ENCODE data around the gene CNN1. TPM values are rescaled to one million over a fixed set of nuclear protein-coding genes. Genes with fewer than 3 reads are reported as not detected.

CNN1 gene
- total and polyA plus RNA-seq, 9 donors, result 40.4 to 144 (median 72.4) TPM

GRCh38 chr19:11528551-11529341 lies 9.9 kb upstream of the CNN1 start, which contains the start of gene ECSIT:
TSS of gene ECSIT (minus strand) at chr19:11529134. CDS start at chr19:11519170, 9,964 bp downstream.
- WGBS (ENCODE audit: insufficient coverage), result under 1% methylated on average over 45 of the region's 47 CpGs
- DNase-seq, result peak; percentile 99
- peaks cover 15% of the 10 kb centered on the region for H3K4me1 ChIP-seq (ENCODE audit: control insufficient read depth, insufficient read depth, low read length)
- no peaks in the 10 kb centered on the region for H3K27me3 ChIP-seq (ENCODE audit: control insufficient read depth, insufficient read depth, low read length)
- peak within 1 kb of the TSS; percentile 95 for H3K27ac ChIP-seq (ENCODE audit: low read length)
- H3K4me3 ChIP-seq (ENCODE audit: low read length), result peak within 1 kb of the TSS; percentile 95
- no peaks in the 10 kb centered on the region for H3K36me3 ChIP-seq (ENCODE audit: control insufficient read depth, insufficient read depth, low read length)
- H3K9me3 ChIP-seq (replicated peaks; ENCODE audit: control insufficient read depth, low read depth, low read length), result no peaks in the 10 kb centered on the region

DNA sequence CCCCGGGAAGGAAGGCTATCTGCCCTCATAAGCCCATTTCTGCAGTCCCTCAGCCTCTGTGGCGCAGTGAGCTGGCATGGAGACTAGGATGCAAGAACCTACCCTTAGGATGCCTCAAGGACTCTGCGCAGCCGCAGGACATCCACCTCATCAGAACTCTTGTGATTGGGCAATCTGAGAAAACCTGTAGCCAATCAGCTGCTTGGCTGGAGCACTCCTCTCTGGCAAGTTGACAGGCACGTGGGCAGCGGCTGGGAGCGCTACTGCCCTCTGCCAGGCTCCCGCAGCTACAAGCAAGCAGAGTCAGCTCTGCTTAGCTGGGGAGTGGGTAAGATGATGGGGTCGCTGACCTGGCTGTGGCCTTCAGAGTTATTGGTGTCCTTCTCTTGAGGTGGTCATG lies 8.2 kb upstream of the CNN1 start:
- DNase-seq, result peak; percentile 74
- Histone ChIP-seq H3K27me3 (ENCODE audit: control insufficient read depth, insufficient read depth, low read length) (no peaks in the 10 kb centered on the region), H3K36me3 (ENCODE audit: control insufficient read depth, insufficient read depth, low read length) (no peaks in the 10 kb centered on the region), H3K9me3 (replicated peaks; ENCODE audit: control insufficient read depth, low read depth, low read length) (no peaks in the 10 kb centered on the region), H3K4me1 (ENCODE audit: control insufficient read depth, insufficient read depth, low read length) (peaks cover 16% of the 10 kb centered on the region), H3K4me3 (ENCODE audit: low read length) (no peak overlapping the region), H3K27ac (ENCODE audit: low read length) (no peak overlapping the region)
- WGBS (ENCODE audit: insufficient coverage), result 15% methylated on average over 5 of the region's 9 CpGs

GRCh38 chr19:11534538-11534937 lies 4.1 kb upstream of the CNN1 start:
- no peaks in the 10 kb centered on the region for H3K9me3 ChIP-seq (replicated peaks; ENCODE audit: control insufficient read depth, low read depth, low read length)
- H3K4me1 ChIP-seq (ENCODE audit: control insufficient read depth, insufficient read depth, low read length), result peaks cover 25% of the 10 kb centered on the region
- H3K27me3 ChIP-seq (ENCODE audit: control insufficient read depth, insufficient read depth, low read length), result peaks cover 8% of the 10 kb centered on the region
- 64% methylated on average over 1 of the region's 1 CpG for WGBS (ENCODE audit: insufficient coverage)
- H3K4me3 ChIP-seq (ENCODE audit: low read length), result no peak overlapping the region
- H3K27ac ChIP-seq (ENCODE audit: low read length), result no peak overlapping the region
- no peaks in the 10 kb centered on the region for H3K36me3 ChIP-seq (ENCODE audit: control insufficient read depth, insufficient read depth, low read length)
- no peak for DNase-seq

GRCh38 chr19:11534948-11535347 lies 3.7 kb upstream of the CNN1 start:
- no peaks in the 10 kb centered on the region for H3K9me3 ChIP-seq (replicated peaks; ENCODE audit: control insufficient read depth, low read depth, low read length)
- peaks cover 9% of the 10 kb centered on the region for H3K27me3 ChIP-seq (ENCODE audit: control insufficient read depth, insufficient read depth, low read length)
- H3K36me3 ChIP-seq (ENCODE audit: control insufficient read depth, insufficient read depth, low read length), result no peaks in the 10 kb centered on the region
- H3K27ac ChIP-seq (ENCODE audit: low read length), result no peak overlapping the region
- DNase-seq, result peak; percentile 50
- H3K4me3 ChIP-seq (ENCODE audit: low read length), result no peak overlapping the region
- H3K4me1 ChIP-seq (ENCODE audit: control insufficient read depth, insufficient read depth, low read length), result peaks cover 29% of the 10 kb centered on the region
- WGBS (ENCODE audit: insufficient coverage), result 55% methylated on average over 2 of the region's 5 CpGs

GRCh38 chr19:11535792-11536595 lies 2.7 kb upstream of the CNN1 start:
- Histone ChIP-seq H3K4me1 (ENCODE audit: control insufficient read depth, insufficient read depth, low read length) (peaks cover 36% of the 10 kb centered on the region), H3K4me3 (ENCODE audit: low read length) (peak overlapping the region; percentile 43), H3K27me3 (ENCODE audit: control insufficient read depth, insufficient read depth, low read length) (peaks cover 13% of the 10 kb centered on the region), H3K36me3 (ENCODE audit: control insufficient read depth, insufficient read depth, low read length) (no peaks in the 10 kb centered on the region), H3K9me3 (replicated peaks; ENCODE audit: control insufficient read depth, low read depth, low read length) (no peaks in the 10 kb centered on the region), H3K27ac (ENCODE audit: low read length) (peak overlapping the region; percentile 80)
- 2% methylated on average over 40 of the region's 54 CpGs for WGBS (ENCODE audit: insufficient coverage)
- peak; percentile 88 for DNase-seq

DNA sequence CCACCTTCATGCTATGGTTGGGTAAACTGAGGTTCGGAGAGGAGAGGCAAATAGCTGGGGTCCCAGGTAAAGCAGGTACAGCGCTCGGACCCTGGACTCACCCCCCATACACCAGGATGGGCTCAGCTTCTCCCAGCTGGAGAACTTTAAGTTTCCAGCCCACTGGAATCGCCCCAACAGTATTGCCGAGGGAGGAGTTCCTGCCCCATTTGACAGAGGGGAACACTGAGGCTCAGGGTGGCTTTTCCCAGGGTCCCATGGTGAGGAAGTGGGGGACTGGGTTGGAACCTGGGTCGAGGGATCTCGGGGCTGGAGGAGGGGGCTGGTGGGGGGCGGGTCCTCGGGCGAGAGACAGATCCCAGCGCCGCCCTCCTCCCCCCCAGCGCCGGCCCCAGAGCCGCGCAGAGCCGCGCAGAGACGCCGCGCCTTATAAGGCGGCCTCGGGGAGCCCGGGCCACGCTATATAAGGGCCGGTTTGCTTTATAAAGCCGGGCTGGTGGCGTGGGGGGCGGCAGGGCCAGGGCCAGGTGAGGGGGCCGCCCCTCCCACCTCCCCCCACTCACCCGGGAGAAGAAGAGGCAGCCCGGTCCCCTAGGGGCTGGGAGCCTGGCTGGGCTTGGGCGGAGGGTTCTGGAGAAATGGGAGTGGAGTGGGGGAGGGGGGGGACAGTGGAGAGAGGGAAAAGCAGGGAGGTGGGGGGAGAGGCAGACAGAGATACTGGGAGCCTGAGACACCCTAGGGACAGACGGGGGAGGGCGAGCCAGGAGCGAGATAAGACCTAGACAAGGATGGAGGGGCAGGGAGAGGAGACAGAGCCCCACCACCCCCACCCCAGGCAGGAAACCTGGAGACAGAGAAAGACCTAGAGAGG lies 1.1 kb downstream of the CNN1 start:
- Histone ChIP-seq H3K4me3 (ENCODE audit: low read length) (peak overlapping the region; percentile 39), H3K9me3 (replicated peaks; ENCODE audit: control insufficient read depth, low read depth, low read length) (no peaks in the 10 kb centered on the region), H3K4me1 (ENCODE audit: control insufficient read depth, insufficient read depth, low read length) (peaks cover 36% of the 10 kb centered on the region), H3K27me3 (ENCODE audit: control insufficient read depth, insufficient read depth, low read length) (peaks cover 13% of the 10 kb centered on the region), H3K27ac (ENCODE audit: low read length) (peak overlapping the region; percentile 78), H3K36me3 (ENCODE audit: control insufficient read depth, insufficient read depth, low read length) (no peaks in the 10 kb centered on the region)
- peak; percentile 52 for DNase-seq
- 70% methylated on average over 2 of the region's 36 CpGs for WGBS (ENCODE audit: insufficient coverage)

DNA sequence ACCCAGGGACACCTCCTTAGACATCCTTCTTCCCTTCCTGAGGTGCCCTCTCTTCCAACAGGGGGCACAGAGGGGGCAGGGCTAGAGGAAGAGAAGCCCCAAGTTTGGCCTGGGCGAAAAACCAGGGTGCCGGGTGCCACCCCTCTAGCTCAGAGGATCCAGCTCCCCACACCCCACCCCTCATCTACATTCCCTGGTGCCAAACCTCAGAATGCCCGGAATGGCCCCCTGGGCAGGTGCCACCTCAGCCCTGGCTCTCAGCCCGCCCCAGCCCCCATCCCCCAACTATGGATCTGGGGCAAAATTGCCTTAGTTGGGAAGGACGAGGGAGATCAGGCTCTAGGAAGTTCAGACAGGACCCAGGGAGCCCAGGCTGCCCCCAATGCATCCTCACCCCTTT lies 2.0 kb downstream of the CNN1 start:
- WGBS (ENCODE audit: insufficient coverage), result 80% methylated on average over 1 of the region's 5 CpGs
- peaks cover 33% of the 10 kb centered on the region for H3K4me1 ChIP-seq (ENCODE audit: control insufficient read depth, insufficient read depth, low read length)
- H3K9me3 ChIP-seq (replicated peaks; ENCODE audit: control insufficient read depth, low read depth, low read length), result no peaks in the 10 kb centered on the region
- no peak overlapping the region for H3K27ac ChIP-seq (ENCODE audit: low read length)
- DNase-seq, result no peak
- no peaks in the 10 kb centered on the region for H3K36me3 ChIP-seq (ENCODE audit: control insufficient read depth, insufficient read depth, low read length)
- peaks cover 13% of the 10 kb centered on the region for H3K27me3 ChIP-seq (ENCODE audit: control insufficient read depth, insufficient read depth, low read length)
- peak overlapping the region; percentile 39 for H3K4me3 ChIP-seq (ENCODE audit: low read length)

GRCh38 chr19:11541238-11541637 lies 2.6 kb downstream of the CNN1 start:
- Histone ChIP-seq H3K27me3 (ENCODE audit: control insufficient read depth, insufficient read depth, low read length) (peaks cover 13% of the 10 kb centered on the region), H3K27ac (ENCODE audit: low read length) (no peak overlapping the region), H3K9me3 (replicated peaks; ENCODE audit: control insufficient read depth, low read depth, low read length) (no peaks in the 10 kb centered on the region), H3K36me3 (ENCODE audit: control insufficient read depth, insufficient read depth, low read length) (peaks cover 3% of the 10 kb centered on the region), H3K4me1 (ENCODE audit: control insufficient read depth, insufficient read depth, low read length) (peaks cover 28% of the 10 kb centered on the region), H3K4me3 (ENCODE audit: low read length) (no peak overlapping the region)
- 83% methylated on average over 1 of the region's 3 CpGs for WGBS (ENCODE audit: insufficient coverage)
- no peak for DNase-seq

DNA sequence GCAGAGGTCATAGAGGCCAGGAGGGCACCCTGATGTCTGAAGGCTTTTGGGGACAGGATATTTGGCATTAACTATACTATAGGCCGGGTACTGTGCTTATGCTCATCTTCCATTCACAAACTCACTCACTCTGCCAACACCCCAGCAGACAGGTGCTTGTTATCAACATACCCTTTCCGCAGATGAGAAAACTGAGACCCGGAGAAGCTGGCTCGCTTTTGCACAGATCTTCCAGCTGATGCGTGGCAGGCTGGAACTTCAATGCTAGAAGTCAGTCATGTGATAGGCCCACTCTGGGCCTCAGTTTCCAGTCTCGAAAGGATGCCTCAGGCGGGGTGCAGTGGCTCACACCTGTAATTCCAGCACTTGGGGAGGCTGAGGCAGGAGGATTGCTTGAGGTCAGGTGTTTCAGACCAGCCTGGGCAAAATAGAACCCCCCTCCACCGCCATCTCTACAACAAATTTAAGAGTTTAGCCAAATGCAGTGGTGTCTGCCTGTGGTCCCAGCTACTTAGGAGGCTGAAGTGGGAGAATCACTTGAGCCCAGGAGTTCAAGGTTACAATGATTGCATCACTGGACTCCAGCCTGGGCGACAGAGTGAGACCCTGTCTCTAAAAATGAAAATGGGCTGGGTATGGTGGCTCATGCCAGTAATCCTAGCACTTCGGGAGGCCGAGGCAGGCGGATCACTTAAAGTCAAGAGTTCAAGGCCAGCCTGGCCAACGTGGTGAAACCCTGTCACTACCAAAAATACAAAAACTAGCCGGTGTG lies 9.5 kb downstream of the CNN1 start:
- H3K9me3 ChIP-seq (replicated peaks; ENCODE audit: control insufficient read depth, low read depth, low read length), result no peaks in the 10 kb centered on the region
- H3K4me1 ChIP-seq (ENCODE audit: control insufficient read depth, insufficient read depth, low read length), result no peaks in the 10 kb centered on the region
- 85% methylated on average over 10 of the region's 14 CpGs for WGBS (ENCODE audit: insufficient coverage)
- H3K27ac ChIP-seq (ENCODE audit: low read length), result no peak overlapping the region
- H3K4me3 ChIP-seq (ENCODE audit: low read length), result no peak overlapping the region
- peaks cover 14% of the 10 kb centered on the region for H3K36me3 ChIP-seq (ENCODE audit: control insufficient read depth, insufficient read depth, low read length)
- H3K27me3 ChIP-seq (ENCODE audit: control insufficient read depth, insufficient read depth, low read length), result no peaks in the 10 kb centered on the region
- DNase-seq, result no peak

All from muscle of leg (tissue), 11 donors.